ENCODE results near the gene RIC8A.

- TF ChIP-seq KDM1A (IDR thresholded peaks at IDR 0.05; ENCODE audit: low read depth) (no peak), POLR2A (IDR thresholded peaks at IDR 0.05; ENCODE audit: low read length) (no peak), KDM5A (IDR thresholded peaks at IDR 0.05) (no peak), USF2 (IDR thresholded peaks at IDR 0.05) (no peak), CTCF (IDR thresholded peaks at IDR 0.05) (no peak), E2F6 (IDR thresholded peaks at IDR 0.05; ENCODE audit: borderline replicate concordance, low read depth) (no peak), REST (IDR thresholded peaks at IDR 0.05) (no peak), CHD2 (IDR thresholded peaks at IDR 0.05; ENCODE audit: low read length, partially characterized antibody) (no peak), NR3C1 (IDR thresholded peaks at IDR 0.05) (no peak), EHMT2 (IDR thresholded peaks at IDR 0.05; ENCODE audit: low read depth) (no peak), CEBPB (IDR thresholded peaks at IDR 0.05) (no peak)
Measured at GRCh38 chr11:221539-221938, 14.0 kb downstream of the RIC8A start.

Measured in A549 (cell line).